Measurements from ENCODE around the gene TTC19.

GRCh38 chr17:15963670-15964110 is 35.9 kb upstream of the TTC19 start:
- TF ChIP-seq MAX (IDR thresholded peaks at IDR 0.05) (no peak), CEBPB (IDR thresholded peaks at IDR 0.05) (no peak), EP300 (IDR thresholded peaks at IDR 0.05; ENCODE audit: borderline replicate concordance) (0 out of 2 replicates have a peak, but pooled peaks have one; percentile 43), TAF1 (IDR thresholded peaks at IDR 0.05; ENCODE audit: low read depth) (no peak), RAD21 (IDR thresholded peaks at IDR 0.05; ENCODE audit: low read depth) (no peak), TCF12 (IDR thresholded peaks at IDR 0.05; ENCODE audit: low read depth) (no peak), CREB1 (IDR thresholded peaks at IDR 0.05; ENCODE audit: low read depth) (no peak), EGR1 (IDR thresholded peaks at IDR 0.05) (no peak), YY1 (IDR thresholded peaks at IDR 0.05; ENCODE audit: low read depth) (no peak), FOXM1 (IDR thresholded peaks at IDR 0.05; ENCODE audit: borderline replicate concordance, low read depth) (peak; percentile 23; the same call in 1 of the 2 replicates), NFIC (IDR thresholded peaks at IDR 0.05) (peak; percentile 71), TEAD4 (IDR thresholded peaks at IDR 0.05) (peak; percentile 44), REST (IDR thresholded peaks at IDR 0.05; ENCODE audit: low read depth) (no peak), USF1 (IDR thresholded peaks at IDR 0.05) (no peak)
